Activated CD4-positive, CD25-positive, alpha-beta regulatory T cell treated with anti-CD3 and anti-CD28 coated beads, Interleukin-2, amount 50 U/mL, for 16 hours (primary cell): ENCODE results near the gene ABAT.

Experiments
- DNase-seq: peaks from one replicate; pipeline ENCODE4 v3.0.0-alpha.2; 2020; ENCODE audit warnings: low read depth, low spot score

ABAT gene

DNA sequence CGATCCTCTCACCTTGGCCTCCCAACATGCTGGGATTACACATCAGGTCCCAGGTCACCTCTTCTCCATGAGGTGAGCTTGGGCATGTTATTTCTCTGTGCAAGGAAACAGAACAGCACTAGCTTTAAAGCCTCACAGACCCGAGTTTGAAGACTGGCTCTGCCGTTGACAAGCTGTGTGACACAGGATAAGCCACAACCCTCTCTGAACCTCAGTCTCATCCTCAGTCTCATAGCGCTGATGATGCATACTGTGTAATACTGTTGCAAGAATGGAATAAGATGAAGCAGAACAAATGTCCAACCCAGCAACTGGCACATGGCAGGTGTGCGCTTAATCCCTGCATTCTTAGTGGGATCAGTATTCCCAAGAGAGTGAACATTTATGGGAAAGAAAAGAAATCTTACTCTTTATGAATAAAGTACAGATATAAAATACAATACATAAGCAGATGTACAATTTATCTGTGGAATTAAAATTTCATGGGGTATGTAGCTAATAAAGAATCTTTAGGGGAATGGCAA, 43.5 kb downstream of the ABAT start:
- DNase-seq, result no peak

DNA sequence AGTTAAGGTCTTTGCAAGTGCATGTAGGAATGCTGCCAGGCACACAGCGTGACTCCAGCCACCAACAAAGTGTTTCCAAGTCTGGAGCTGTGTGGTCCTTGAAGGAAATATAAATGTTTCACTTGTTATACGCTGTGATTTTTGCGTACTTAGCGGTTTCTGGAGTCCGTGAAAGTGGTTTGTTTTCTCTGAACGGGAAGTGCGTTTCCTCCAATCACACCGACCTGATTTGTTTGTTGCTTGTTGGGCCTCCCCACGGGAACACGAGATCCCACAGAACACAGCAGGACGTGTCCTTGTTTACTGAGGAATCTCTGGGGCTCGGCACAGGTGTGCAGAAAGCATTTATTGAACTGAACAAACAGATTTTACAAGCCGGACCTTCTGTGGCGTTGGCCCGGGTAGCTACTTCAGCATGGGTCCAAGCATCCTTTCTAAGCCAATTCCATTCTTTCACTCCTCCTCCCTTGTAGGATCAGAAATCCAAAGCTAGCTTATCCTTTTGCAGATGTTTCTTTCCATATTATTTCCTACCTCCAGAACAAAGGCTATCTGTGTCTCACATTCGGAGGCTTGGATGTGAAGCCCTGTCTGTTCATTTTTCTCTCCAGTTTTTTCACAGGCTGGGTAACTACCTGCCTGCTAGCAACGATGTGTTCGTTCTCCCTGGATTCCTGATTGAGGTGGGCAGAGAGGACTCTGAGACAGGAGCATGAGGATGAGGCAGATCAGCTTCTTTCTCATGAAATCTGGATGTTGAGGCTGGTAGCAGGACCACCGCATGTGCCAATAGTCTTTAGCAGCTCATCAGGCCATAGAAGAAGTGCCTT, 44.6 kb downstream of the ABAT start:
- DNase-seq, result no peak

DNA sequence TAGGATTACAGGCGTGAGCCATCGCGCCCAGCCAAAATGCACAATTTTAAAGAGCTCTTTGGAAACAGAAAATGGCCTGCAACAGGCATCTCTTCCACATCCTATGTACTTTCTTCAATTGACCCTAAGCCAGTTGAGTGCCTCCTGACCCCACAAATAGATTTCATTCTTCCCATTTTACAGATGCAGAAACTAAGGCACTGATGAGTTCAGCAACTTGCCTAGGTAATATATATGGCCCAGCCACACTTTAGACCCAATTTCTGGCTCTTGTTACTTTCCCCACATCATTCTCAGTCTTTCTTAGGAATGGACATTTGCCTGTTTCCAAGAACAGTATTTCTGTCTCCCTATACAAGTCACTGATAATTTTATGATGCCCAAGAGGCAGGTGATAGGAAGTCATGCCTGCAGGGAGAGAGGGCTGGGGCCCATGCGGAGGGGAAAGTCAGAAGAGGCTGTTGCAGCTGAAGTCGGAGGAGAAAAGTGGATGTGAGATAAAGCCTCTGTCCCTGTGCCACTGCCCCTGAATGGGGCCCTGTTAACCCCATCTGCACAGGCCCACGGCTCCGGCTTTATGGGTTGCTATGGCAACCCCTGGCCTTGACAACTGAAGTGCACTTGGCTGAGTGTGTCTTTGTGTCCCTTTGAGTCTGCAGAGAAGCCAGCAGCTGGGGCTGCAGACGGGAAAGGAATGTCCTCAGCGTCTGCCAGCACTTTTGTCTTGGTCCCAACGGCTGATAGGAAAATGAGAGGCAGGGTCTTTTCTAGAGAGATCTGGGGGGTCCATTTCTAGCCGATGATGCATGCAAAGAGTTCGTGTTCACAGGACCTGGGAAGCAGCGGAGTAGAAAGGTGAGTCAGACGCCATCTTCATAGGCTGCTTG, 45.9 kb downstream of the ABAT start:
- no peak for DNase-seq

DNA sequence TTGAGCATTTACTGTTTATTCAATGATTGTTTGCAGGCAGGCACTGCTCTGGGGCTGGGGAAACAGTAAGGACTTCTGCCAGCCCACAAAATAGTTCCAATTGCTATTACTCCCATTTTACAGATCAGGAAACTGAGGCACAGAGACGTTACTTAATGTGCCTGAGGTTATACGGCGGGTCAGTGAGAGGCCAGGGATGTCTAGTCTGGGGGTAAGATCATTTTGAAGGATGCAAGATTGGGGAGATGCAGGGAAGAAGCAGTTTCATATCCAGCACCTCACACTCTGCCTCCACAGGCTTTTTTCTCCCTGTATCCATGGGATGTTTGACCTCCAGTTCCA, 46.5 kb downstream of the ABAT start:
- no peak for DNase-seq

DNA sequence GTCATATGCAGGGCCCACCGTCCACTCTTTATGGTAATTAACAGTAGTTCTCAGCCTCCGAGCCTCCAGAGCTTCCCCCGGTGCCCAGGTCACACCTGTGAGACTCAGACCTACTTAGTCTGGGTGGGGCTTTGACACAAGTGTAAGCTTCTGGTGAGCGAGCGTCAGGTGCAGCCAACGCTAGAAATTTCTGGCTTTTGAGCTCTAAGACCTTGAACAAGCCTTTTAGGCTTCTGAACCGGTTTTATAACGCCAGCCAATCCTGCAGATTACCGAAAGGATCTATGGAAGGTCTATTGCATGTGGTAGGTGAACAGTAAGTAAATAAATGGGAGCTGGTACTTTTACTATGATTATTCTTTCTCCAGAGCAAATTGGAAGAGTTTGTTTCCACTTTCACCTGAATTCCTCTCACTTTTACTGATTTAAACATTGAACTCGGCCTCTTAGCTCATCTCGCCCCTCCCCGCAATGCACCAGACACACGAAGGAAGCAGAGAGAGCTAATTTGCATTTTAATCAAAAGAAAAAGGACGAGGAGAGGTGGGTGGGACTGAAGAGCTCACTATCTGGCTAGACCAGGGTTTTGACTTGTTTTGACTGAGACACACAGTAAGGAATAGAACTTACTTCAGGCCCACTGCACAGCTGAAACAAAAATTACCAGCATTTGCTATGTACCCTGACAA, 47.1 kb downstream of the ABAT start:
- DNase-seq, result no peak

DNA sequence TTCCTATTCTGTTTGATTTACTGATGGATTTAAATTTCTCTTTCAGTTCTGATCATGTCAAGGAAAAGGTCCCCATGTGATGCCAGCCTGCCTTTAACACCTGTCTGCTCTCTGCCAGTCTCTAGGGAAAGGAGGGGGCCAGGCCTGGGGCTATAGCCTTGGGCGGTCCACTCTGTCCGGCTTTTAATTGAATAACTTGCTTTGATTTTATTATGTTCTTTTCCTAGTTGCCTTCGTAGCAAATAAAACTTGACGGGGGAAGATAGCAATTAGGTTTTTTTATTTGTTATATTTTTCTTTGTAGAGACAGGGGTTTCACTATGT, 47.6 kb downstream of the ABAT start:
- DNase-seq, result no peak

DNA sequence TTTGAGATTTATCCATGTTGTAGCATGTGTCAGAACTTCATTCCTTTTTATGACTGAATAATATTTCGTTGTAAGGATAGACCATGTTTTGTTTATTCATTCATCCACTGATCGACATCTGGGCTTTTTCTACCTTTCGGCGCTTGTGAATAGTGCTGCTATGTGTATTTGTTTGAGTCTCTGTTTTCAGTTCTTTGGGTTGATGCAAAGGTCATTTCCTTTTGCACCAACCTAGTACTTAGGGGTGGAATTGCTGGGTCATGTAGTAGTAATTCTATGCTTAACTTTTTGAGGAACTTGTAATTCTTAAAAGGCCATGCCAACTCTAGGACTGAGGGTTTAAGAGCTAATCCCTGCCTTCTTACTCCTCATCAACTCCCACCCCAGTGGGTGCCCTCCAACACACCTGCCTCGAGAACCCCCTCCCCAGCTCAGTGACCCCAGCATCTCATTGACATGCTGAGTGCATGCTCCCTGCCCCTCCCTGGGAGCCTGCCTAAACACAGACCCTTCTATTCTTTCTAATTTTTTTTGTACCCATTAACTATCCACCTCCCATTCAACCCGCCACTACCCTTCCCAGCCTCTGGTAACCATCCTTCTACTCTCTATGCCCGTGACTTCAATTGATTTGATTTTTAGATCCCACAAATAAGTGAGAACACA, 51.2 kb downstream of the ABAT start:
- DNase-seq, result no peak

DNA sequence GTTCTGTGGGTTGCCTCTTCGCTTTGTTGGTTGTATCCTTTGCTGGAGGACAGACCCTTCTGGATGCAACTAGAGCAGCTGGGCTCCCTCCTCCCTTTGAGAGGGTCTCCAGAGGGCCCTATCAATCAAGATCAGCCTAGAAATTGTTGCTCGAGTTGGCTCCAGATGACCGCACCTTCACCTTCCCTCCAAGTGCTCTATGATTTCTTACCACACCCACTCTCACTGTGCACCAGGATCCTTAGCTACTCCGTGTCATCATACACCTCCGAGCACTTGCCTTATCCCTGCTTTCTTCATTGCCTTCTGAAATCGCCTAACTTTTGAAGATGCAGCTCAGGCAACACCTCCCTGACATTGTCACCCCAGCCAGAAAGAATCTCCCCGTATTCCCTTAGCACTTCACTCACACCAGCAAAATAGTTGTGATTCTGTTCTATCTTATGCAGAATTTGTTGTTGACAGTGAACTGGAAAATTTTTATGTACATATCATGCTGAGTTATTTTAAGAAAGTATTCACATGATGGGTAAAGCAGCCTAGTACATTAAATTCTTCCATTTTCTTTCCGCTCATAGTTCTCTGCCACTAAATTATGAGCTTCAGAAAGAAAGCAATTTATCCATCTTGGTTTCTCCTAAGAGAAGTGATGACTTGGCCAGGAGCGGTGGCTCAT, 52.9 kb downstream of the ABAT start:
- DNase-seq, result no peak

DNA sequence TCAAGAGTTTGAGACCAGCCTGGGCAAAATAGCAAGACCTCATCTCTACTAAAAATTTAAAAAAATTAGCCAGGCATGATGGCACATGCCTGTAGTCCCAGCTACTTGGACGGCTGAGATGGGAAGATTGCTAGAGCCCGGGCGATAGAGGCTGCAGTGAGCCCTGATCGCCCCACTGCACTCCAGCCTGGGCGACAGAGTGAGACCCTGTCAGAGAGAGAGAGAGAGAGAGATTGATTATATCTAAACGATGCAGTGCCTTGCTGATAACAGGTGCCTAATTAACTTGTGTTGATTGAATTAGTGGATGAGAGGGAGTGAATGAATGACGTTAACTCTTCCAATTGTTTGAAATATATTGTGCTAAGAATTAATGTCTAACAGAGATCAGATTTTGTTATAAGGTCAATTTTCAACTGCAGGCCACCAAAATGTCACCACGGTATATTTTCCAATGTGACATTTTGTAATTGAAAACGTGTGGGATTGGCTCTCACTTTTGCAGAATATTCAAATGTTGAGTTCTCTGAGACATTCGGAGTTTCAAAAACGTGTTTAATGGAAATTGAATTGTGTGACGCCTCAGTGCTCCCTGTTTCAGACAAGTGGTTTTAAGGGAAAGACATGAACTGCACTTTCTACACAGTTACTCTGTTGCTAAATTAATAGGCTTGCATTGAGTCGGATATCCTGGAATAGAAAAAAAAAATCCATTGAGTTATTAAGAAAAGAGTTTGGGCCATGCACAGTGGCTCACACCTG, 53.6 kb downstream of the ABAT start:
- DNase-seq, result no peak

DNA sequence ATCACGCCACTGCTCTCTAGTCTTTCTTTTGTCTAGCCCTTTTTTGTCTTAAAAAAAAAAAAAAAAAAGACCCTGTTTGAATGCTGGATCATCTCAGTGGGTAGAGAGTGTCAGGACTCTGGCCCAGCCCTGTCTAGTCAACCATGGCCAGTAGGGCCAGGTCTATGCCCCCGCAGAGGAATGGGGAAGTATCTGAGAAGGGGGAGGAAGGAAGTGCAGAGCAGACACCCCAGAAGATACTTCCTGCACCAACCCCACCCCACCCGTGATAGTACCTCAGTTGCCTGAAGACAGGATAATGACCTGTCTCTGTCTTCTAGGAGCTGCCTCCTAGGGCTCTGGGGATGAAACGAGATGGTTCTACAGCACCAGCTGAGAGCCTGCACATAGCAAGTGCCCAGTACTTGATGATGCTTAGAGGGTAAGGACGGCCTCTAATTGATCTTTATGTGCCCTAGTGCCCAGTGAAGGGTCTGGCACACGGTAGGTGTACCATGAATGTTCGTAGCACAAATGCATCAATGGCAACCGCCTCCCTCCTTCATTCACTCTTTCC, 55.4 kb downstream of the ABAT start:
- no peak for DNase-seq

DNA sequence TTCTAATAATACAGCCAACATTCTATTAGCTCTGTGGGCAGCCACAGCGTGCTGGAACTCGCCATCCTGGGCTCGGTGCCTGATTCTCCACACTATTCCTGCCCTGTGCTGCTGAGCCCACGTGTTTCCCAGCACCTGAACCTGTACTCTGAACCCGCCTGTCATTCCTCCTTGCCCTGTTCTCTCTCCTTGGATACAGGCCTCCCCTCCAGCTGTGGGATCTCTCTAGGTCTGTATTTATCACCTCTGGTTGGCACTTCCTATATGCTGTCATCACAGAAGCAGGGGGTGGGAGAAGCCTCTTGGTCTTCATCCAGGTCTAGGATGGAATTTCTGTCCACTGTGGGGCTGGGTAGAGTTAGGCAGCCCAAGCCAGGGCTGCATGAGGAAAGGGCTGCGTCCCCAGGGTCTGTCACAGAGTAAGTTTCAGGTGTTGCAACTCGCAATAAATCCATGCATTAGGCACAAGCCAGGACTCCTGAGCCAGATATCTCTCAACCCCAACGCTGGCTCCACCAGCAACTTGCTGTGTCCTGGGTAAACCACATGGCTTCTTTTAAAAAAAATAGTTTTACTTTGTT, 56.0 kb downstream of the ABAT start:
- DNase-seq, result no peak

DNA sequence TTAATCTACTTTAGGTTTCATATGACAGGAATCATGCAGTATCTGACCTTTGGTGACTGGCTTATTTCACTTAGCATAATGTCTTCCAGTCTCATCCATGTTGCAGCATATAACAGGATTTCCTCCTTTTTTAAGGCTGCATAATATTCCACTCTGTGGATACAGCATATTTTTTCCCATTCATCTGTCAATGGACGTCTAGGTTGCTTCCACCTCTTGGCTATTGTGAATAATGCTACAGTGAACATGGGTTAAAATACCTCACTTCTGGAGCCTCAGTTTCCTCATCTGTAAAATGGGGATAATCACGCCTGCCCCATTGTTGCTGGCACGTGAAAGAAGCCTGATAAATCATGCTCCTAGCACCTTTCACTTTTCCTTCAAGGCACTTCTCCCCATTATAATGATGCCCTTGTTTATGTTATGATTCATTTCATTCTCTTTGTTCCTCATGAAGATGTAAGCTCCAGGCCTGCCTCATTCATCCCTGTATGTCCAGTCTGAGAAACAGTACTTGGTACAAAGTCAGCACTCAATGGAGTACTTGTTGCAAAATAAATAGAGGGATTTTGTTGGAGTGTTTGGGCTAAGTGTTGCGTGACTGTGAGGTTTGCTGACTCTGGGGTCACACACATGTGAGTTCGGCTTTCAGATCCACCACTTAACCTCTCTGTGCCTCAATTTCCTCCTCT, 59.6 kb downstream of the ABAT start:
- DNase-seq, result no peak

DNA sequence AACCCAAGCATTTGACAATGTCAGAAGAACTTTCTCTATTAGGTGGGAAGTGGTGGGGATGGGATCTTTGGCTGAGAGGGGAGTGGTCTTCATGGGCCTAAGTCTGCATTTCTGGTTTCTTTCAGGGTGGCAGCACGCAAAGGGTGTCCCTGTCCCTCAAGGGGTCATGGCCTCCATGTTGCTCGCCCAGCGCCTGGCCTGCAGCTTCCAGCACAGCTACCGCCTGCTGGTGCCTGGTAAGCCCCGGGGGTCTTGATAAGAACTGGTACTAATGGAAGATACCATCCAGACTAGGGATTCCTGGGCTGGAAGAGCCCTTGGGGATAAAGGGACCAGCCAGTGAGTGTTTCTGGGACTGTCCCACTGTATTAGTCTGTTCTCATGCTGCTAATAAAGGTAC, 61.2 kb downstream of the ABAT start:
- no peak for DNase-seq

DNA sequence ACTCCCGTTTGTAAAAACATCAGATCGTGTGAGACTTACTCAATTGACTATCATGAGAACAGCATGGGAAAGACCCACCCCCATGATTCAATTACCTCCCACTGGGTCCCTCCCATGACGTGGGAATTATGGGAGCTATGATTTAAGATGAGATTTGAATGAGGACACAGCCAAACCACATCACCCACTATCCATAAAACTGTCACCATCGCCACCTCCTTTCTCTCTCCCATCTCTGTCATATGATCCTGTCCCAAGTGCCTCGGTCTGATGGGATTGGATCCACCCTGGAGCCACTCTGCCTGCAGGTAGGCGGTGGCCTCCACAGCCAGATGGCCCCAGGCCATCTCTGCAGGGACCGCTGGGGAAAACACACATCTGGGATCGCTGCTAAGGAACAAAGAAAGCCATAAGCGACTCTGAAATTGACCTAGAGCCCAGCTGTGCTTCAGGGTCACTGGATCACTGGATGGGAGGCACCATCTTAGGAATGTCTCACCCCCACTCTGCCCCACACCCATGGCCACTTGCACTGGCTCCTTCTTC, 61.8 kb downstream of the ABAT start:
- DNase-seq, result no peak

DNA sequence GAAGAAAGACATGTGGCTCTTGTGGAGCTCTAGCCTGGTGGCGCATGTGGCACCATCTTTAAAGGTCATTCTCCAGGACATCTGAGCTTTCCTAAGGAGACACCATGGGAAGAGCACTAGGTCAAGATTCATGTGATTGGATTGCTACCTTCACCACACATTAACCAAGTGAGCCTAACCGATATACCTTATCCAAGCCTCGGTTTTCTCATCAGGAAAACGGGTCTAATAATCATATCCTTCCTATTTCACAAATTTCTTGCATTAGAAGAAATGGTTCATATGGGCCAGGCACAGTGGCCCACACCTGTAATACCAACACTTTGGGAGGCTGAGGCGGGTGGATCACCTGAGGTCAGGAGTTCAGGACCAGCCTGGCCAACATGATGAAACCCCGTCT, 64.7 kb downstream of the ABAT start:
- no peak for DNase-seq

DNA sequence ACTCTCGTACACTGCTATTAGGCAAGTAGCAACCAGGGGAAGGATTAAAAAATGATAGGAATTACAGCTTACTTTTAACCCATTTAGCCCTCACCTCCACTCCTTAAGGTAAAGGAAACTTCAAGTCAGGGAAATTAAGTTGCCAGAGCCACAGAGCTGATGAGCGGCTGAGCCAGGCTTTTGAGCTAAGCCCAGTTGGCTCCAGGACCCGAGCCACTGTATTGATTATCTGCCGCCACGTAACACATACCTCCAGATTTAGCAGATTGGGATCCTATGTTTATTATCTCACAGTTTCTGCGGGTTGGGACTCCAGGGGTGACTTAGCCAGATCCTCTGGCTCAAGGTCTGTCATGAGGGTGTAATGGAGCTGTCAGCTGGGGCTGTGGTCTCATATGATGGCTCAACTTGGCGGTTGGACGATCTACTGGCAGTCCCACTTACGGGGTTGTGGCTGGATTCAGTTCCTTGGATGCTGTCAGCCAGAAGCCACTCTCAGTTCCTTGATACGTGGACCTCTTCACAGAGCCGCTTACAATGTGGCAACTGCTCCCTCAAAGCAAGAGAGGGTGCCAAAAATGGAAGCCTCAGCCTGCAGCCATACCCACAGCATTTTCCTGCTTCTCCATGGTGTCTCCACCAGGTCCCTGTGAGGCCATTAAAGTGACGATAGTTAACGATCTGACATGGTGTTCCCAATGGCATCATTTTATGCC, 65.7 kb downstream of the ABAT start:
- no peak for DNase-seq

DNA sequence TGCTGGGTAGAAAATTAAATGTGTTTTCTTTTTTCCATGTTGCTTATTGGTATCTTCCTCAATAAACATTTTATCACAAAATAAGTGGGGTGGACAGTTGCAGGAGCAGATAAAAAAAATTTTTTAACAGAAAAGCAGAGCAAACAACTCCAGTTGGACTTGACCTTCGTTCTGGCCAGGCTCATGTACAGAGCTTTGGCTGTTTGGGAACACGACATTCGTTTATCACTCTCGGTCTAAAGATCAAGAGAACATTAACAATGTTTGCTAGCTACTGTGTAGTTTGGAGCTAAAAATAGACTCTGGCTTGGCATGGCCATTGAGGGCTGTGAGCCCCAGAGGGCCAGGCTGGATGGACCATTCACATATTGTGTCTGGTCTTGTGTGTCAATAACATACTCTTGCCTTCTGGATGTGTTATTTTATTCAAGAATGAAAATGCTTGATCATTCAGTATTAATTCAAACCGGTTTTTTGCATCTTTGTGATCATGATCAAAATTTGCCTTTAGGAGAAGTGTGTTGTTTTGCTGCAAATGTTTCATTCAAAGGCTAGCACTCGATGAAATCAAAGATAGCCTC, 66.4 kb downstream of the ABAT start:
- DNase-seq, result no peak

DNA sequence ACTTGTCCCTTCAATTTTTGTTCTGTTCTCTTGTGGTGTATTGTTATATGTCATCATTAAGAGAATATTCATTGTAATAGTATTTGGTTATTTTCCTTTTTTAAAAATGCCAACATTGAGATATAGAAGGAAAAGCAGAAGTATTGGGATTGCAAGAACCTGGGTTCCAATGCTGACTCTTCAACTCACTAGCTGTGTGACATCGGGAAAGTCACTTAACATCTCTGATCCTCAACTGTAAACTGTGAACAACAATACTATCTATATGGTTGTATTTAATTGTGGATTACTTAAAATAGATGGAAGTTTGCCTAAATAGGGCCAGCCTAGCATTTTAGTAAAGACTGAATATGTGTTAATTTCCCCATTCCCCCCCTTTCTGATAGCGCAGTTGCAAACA, 67.2 kb downstream of the ABAT start:
- no peak for DNase-seq
